ENCODE measurements around the gene ZSCAN22. TPM values are rescaled to one million over a fixed set of nuclear protein-coding genes. Genes with fewer than 3 reads are reported as not detected.

Gene ZSCAN22
- total and polyA plus RNA-seq, 2 of the 4 experiments (the other 2 are of a cell fraction), result 2.2 to 2.5 TPM

DNA sequence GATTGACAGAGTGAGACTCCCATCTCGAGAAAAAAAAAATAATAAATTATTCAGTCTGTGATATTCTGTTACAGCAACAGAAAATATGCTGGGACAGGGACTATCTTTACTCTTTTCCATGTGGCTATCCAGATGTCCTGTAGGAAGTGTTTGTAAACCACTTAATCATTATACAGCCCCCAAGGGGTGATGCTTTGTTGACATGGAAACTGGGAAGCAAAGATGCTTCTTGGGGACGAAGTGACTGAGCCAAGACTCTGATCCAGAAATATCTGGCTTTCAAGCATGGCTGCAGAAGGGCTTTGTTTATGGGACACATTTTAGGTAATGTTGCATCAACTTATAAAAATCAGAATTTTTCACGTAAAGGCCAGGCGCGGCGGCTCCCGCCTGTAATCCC is 42.6 kb upstream of the ZSCAN22 start:
- peaks cover 18% of the 10 kb centered on the region for H4K20me1 ChIP-seq (ENCODE audit: insufficient read depth, low read length)
- peaks cover 14% of the 10 kb centered on the region; the same call in 1 of the 2 replicates for H3K9me3 ChIP-seq (ENCODE audit: control insufficient read depth, insufficient read depth, low read length)
- no peak overlapping the region for H3K14ac ChIP-seq (replicated peaks; ENCODE audit: low read depth, low read length)
- peaks cover 8% of the 10 kb centered on the region for H3K9me1 ChIP-seq (ENCODE audit: insufficient read depth, low read length)
- H2AK9ac ChIP-seq (replicated peaks; ENCODE audit: low read depth, low read length, poor library complexity), result no peak overlapping the region
- H4K5ac ChIP-seq (ENCODE audit: low read depth, low read length), result no peak overlapping the region
- no peak for DNase-seq
- ATAC-seq (ENCODE audit: low read depth), result no peak
- no peak overlapping the region for H3K9ac ChIP-seq (ENCODE audit: low read depth, low read length)
- no peak for TF ChIP-seq MAZ (IDR thresholded peaks at IDR 0.05; ENCODE audit: borderline replicate concordance, low read depth, low read length)
- TF ChIP-seq CHD1 (IDR thresholded peaks at IDR 0.05; ENCODE audit: low read depth, low read length), result no peak
- TF ChIP-seq RCOR1 (IDR thresholded peaks at IDR 0.05; ENCODE audit: insufficient replicate concordance, low read length), result no peak
- TF ChIP-seq CEBPB (IDR thresholded peaks at IDR 0.05; ENCODE audit: low read depth, low read length), result no peak
- TF ChIP-seq NFE2L2 (IDR thresholded peaks at IDR 0.05; ENCODE audit: low read depth, low read length), result no peak
- TF ChIP-seq SMC3 (IDR thresholded peaks at IDR 0.05; ENCODE audit: low read depth, low read length), result no peak
- TF ChIP-seq, protein P1, sequence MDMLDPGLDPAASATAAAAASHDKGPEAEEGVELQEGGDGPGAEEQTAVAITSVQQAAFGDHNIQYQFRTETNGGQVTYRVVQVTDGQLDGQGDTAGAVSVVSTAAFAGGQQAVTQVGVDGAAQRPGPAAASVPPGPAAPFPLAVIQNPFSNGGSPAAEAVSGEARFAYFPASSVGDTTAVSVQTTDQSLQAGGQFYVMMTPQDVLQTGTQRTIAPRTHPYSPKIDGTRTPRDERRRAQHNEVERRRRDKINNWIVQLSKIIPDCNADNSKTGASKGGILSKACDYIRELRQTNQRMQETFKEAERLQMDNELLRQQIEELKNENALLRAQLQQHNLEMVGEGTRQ (IDR thresholded peaks at IDR 0.05; ENCODE audit: low read depth, low read length), result no peak
- TF ChIP-seq CTCF (conservative IDR thresholded peaks at IDR 0.05; ENCODE audit: low read depth, low read length), result no peak
- TF ChIP-seq BHLHE40 (IDR thresholded peaks at IDR 0.05; ENCODE audit: low read depth, low read length), result no peak
- TF ChIP-seq RAD21 (IDR thresholded peaks at IDR 0.05; ENCODE audit: low read length), result no peak
- TF ChIP-seq MAFK (IDR thresholded peaks at IDR 0.05; ENCODE audit: low read depth, low read length), result no peak
- ChIA-PET POLR2A (ENCODE audit: unreplicated experiment) (no interaction called here), CTCF (no interaction called here)
- H3K36me3 ChIP-seq (ENCODE audit: control insufficient read depth, insufficient read depth, low read length), result peaks cover 50% of the 10 kb centered on the region
- no peak overlapping the region for H3K23ac ChIP-seq (ENCODE audit: low read depth, low read length)
- no peak overlapping the region for H2AFZ ChIP-seq (replicated peaks; ENCODE audit: low read length, poor library complexity)
- no TSS peak for BruUV-seq (replicated peaks)
- H3K4me2 ChIP-seq (ENCODE audit: low read depth, low read length), result no peak overlapping the region
- no peak overlapping the region for H3K4ac ChIP-seq (ENCODE audit: low read depth, low read length)
- no peak overlapping the region for H2AK5ac ChIP-seq (ENCODE audit: low read depth, low read length)
- H2BK120ac ChIP-seq (ENCODE audit: low read depth, low read length), result no peak overlapping the region
- H3K4me3 ChIP-seq (ENCODE audit: insufficient read depth, low read depth, low read length), result no peak overlapping the region
- peaks cover 49 to 56% of the 10 kb centered on the region in 2 experiments for H3K79me1 ChIP-seq (ENCODE audit: low read depth in 1 of 2, low read length in 2 of 2)
- H3K27me3 ChIP-seq (ENCODE audit: control insufficient read depth, insufficient read depth, low read length), result no peaks in the 10 kb centered on the region
- no peak overlapping the region for H3K18ac ChIP-seq (ENCODE audit: low read depth, low read length)
- intact Hi-C loops (cut with micrococcal nuclease) (no loop called here), dilution Hi-C loops (cut with HindIII; ENCODE audit: low sequenced_read_pairs, unreplicated experiment) (no loop called here), in situ Hi-C loops (cut with MboI; ENCODE audit: low sequenced_read_pairs) (no loop called here)
- no peak overlapping the region for H3K27ac ChIP-seq (ENCODE audit: insufficient read depth, low read length)
- 0 out of 2 replicates have a peak, but pooled peaks cover 2% of the 10 kb centered on the region for H3K4me1 ChIP-seq (ENCODE audit: control insufficient read depth, insufficient read depth, low read length)
- H3K56ac ChIP-seq (ENCODE audit: extremely low read depth, insufficient read depth, low read length), result no peak overlapping the region
- no peak overlapping the region for H2BK15ac ChIP-seq (ENCODE audit: low read depth, low read length)
- no peak overlapping the region for H4K91ac ChIP-seq (ENCODE audit: insufficient read depth, low read depth, low read length)
- H4K8ac ChIP-seq (ENCODE audit: low read depth in 2 of 2, low read length in 2 of 2), result no peak overlapping the region
- no peak overlapping the region for H2BK20ac ChIP-seq (ENCODE audit: low read depth, low read length)
- WGBS, 2 experiments (ENCODE audit: extremely low coverage in 2 of 2, insufficient read length in 1 of 2), result no CpG with 5 or more reads among the region's 7 CpGs
- H2BK5ac ChIP-seq (ENCODE audit: low read depth, low read length, poor library complexity, severe bottlenecking), result no peak overlapping the region
